Activated effector memory CD4-positive, alpha-beta T cell treated with anti-CD3 and anti-CD28 coated beads, Interleukin-2, amount 50 U/mL, for 16 hours (primary cell): ENCODE data around the gene EPHX1.
"Not testable (repeated sequence)": the region's sequence is repeated elsewhere in the genome, so short reads cannot be mapped to it uniquely, and the experiment has no call there.

Source experiments
- DNase-seq: peaks from one replicate; pipeline ENCODE4 v3.0.0-alpha.2; 2020

The EPHX1 gene

DNA sequence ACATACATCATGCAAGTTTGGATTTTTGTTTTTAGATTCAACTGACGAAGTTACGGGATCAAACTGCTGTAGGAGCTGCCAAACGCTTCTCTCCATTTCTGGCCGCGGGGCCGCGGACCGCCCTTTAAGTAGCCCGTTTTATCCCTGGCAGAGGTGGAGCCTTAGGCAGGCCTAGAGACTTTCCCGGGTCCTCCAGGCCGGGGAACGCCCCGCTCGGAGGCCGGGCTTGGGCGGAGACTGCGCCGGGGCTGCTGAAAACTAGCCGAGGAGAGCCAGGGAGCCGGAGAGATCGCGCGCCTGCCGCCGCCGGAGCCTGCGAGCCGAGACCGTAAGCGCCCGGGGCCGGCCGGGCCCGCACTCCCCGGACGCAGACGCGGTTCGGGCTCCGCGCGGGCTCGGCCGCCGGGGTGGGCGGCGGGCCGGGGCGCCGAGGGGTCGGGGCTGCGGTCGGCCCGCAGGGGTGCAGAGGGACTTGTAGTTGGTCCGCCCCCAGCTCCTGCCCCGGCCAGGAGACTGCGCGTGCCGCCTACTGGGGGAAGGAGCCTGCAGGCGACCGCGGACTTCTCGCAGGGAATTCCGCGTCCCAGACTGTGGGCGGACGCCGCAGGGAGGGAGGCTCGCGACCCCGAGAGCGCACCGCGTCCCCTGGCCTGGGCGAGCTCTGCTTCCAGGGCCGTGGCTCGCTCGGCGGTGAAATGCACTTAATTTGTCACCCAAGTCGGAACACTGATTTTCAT lies at the start of gene EPHX1:
Gene EPHX1 (plus strand): TSS at position 283 of the 737 bp plus-strand sequence. CDS start 18,606 bp downstream, outside the sequence.
- peak; percentile 87 for DNase-seq

DNA sequence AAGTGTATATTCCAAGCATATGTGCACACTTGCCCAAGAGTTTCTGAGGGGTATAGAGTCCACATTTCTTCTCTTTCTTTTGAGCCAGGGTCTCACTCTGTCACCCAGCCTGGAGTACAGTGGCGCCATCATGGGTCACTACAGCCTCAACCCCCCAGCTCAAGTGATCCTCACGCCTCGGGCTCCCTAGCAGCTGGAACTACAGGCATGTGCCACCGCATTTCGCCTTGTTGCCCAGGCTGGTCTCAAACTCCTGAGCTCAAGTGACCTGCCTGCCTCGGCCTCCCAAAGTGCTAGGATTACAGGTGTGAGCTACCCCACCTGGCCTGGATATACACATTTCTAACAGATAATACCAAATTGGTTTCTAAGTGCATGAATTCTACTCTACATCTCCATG lies 49.4 kb upstream of the EPHX1 start:
- DNase-seq, result no peak

DNA sequence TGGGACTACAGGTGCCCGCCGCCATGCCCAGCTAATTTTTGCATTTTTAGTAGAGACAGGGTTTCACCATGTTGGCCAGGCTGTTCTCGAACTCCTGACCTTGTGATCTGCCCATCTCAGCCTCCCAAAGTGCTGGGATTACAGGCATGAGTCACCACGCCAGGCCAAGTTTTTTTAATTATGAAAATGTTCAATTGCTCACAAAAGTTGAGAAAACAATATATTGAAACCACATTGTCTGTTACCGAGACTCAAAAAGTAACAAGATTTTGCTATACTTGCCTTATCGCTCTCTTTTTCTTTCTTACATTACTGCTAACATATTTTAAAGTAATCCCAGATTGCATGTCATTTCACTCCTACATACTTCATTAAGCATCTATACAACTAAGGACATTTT lies 48.5 kb upstream of the EPHX1 start:
- DNase-seq, result not testable (repeated sequence)

DNA sequence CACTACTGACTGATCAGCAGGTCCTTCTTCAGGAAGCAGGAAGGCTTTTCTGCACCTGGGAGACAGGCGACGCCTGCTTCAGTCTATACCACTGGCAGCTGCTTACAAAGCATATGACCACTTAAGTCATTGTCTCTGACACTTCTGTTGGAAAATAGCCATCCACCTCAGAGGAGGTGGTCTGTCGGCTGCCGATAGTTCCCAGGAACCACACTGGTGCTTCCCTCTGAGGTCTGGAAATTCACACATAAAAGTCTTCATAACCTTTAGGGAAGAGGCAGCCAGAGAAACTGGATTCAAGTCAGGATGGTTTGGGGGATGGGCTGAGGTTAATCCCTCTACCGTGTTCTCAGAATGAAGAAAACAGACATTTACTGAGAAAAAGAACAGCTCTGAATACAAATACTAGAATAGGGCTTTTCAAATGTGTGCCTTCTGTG lies 47.9 kb upstream of the EPHX1 start:
- DNase-seq, result no peak

DNA sequence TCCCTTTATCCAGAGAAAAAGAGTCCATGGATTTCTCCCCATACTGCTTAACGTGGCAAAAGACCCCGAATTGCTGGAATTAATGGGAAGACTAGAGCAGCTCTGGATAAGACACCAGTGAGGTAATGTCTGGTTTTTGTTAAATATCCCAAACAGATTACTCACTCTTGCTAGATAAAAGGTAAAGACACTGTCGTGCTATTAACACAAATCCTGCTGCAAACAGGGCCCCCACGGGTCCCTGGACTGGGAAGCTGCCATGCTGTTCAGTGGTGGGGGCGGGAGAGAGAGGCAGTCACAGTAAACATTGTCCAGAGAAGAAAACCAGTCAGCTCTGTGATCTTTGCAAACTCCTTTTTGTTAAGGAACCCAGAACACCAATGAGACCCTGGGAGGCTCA lies 47.5 kb upstream of the EPHX1 start:
- DNase-seq, result no peak

DNA sequence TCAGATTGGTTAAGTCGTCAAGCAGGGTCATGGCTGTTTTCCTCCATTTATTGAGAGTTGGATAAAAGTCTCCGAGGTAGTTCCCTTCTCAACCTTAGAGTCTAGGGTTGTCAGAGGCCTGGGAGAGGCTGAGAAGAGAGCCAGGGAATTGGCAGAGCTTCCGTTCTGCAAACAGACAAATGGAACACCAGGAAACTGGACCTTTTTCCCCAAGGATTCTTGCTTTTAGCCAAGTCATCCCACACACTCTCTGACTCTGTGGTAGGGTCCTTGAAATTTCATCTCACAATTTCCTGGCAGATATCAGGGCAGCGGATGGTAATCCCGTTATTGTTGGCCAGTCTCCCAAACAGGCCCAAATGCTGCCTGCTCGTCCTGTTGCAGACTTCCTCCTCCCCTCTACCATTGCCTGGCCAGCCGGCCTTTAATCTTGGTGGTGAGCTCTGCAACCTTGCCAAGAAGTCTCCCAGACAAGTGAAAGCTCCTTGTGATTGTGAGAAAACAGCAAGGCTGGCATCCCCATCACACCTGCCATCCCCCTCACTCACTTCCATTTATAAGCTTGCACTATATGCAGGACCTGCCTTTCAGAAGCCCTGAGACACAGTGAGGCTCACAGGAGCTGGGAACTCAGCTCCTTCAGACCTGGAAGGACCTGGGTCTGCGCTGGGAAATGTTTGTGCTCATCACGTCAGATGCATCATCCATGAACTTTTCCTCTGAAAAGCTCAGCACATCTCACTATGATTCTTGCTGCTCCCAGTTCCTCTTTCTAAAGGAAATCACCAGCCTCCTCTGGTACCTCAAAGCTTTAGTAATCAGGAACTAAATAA lies 46.0 kb upstream of the EPHX1 start:
- DNase-seq, result no peak

DNA sequence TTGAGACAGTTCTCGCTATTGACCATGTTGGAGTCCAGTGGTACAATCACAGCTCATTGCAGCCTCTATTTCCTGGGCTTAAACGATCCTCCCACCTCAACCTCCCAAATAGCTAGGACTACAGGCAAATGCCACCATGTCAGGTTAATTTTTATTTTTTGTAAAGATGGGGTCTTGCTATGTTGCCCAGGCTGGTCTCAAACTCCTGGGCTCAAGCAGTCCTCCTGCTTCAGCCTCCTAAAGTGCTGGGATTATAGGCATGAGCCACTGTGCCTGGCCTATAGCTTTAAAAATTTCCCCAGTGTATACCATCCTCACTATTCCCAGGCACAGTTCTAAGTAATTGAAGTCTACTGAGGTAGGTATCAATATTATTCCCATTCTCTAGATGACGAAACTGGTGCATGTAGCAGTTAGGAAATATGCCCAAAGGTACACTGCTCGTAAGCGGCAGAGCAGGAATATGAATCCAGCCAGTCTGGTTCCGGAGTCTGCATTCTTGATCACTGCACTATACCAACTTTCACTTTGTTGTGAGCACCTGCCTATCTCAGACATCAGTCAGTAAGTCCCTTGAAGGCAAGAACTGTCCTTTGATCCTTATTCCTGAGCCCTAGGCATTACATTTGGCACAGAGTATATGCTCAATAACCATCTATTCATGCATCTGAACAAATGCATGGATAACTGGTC lies 43.8 kb upstream of the EPHX1 start:
- no peak for DNase-seq

DNA sequence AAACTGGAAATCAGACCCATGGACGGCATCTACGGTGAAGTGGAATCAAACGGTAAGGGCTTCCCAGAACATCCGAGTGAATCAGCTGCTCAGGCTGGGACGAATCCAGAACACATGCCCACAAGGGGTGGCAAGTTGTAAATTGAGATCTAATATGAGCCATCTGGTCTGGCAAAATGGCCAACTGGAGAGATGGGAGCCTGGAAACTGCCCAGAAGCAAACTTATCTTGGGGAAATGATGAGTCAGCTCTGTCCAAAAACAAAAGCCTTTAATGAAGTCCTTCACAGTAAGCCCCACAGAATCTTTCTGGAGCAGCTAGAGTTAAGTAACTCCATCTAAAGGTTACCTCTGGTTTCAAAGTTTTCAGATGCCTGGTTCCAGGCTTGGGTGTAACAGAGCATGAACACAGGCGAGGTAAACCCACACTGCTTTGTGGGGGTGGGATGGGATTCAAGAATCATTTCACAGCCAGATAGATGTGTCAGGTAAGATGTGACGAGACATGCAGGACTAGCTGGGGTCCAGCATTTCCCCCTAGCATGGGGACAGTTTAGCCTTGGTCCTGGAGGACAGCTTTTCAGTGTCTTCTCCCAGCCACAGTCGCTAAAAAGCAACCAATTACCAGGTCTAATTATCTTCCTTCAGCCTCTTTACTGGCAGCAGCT lies 42.8 kb upstream of the EPHX1 start:
- no peak for DNase-seq

DNA sequence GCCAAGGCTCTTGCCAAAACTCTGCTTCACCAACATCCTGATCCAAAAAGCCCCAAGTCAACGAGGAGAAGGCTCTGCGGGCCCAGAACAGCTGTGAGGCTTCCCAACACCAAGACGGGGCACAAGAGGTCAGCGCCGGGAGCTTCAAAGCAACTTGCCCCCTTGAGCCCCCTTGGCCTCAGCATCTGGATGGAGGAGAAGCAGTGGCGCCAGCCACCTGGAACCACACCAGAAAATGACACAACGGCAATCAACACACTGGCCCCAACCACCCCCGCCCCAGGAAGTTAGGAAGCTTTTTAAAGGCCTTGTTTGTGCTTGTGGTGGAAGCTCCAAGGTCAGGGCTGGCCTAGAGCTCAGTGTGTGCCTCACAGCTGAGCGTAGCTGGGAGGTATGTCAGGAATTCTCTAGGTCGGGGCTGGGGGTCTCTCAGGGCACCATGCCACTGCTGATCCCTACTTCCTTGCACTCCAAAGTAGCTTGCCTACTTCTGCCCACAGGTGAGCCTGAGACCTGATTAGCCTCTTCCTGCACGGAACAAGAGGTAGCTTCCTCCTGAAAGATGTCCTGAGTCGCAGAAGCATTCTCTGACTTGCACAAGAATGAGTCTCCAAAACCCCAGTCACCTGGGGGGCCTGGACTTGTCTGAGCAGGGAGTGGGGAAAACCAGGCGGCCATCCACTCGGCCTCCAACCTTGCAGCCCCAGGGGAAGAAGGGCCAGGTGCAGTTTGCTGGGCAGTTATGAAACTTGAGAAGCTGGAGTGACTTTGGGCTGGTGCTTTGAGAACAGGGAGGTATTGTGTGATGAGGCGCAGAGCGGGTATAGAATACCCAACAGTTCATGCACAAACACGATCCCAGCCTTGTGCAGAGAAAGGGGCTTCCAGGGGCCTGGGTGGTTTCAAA lies 42.0 kb upstream of the EPHX1 start:
- no peak for DNase-seq

DNA sequence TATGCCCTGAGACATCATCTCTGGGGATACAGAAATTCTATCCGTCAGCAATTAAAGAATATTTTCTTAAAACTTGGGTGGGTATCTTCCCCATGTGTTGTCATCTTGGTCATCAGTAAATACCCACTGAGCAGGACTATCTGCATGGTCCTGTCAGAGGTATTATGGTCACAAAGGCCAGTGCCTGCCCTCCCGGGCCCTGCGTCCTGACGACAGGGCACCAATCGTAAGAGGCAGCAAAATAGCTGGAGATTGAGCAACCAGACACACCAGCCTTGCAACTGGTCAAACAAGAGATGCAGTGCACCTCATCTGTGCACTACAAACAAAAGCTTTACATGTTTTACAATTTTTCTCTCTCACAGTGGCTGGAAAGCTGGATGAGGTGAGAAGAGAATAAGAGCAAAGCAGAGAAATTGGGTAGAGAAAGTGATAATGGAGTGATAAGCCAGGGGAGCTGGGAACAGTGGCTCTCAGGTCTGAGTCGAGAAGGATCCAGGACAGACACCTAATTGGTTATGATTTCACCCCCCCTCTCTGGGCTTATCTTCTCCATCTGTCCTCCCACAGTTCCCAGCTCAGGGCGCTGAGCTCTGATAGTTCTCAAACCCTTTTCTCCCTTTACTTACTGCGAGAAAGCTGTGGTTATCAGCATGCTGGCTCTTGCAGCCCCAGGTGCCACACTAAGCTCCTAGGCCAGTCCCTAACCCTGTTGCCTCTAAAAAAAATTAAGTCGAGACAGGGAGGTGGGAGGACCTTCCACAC lies 41.1 kb upstream of the EPHX1 start:
- DNase-seq, result no peak

DNA sequence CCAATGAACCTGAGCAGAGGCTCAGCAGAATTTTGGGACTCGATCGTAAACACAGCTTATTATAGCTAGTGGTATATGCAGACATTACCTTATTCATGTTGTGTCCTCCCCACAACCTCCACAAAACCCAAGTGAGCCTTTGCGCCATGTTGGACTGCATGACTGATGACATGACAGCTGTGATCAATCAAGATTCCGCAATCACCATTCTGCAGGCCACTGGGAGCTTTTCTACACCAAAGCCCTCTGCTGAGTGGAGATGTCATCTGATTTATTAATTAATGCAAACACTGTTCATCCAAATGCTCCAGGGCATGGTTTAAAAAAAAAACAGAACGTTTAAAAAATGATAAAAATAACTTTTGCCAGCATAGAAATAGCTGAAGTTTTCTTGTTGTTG lies 40.2 kb upstream of the EPHX1 start:
- DNase-seq, result no peak

DNA sequence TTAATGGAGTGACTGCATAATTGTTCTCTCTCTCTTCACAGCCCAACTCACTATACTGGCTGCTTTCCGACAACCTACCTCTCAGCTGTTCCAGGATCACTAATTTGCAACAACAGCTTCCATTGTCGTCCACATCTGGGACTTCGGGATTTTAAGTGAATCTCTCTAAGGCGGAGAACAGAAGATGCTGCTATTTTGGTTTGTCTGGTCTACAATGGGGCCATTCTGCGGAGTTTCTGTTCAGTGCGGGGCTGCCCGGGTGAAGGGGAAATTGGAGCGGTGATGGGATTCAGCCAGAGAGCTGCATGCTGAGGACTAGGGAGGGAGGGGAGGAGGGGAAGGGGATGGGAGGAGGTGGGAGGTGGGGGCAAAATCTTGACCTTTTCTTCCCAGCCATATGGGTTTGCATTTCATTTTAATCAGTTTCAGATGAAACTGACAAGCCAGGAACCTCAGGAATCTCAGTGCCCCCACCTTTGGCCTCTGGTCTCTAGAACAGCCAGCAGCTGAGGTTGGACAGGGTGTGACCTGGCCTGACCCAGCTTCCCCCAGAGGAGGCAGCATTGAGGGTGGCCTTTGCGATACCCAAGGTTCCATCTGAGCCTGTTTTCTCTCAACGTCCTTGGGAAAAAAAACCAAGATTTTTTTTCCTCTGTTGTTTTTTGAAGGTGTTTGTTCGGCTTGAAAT lies 39.2 kb upstream of the EPHX1 start:
- no peak for DNase-seq

DNA sequence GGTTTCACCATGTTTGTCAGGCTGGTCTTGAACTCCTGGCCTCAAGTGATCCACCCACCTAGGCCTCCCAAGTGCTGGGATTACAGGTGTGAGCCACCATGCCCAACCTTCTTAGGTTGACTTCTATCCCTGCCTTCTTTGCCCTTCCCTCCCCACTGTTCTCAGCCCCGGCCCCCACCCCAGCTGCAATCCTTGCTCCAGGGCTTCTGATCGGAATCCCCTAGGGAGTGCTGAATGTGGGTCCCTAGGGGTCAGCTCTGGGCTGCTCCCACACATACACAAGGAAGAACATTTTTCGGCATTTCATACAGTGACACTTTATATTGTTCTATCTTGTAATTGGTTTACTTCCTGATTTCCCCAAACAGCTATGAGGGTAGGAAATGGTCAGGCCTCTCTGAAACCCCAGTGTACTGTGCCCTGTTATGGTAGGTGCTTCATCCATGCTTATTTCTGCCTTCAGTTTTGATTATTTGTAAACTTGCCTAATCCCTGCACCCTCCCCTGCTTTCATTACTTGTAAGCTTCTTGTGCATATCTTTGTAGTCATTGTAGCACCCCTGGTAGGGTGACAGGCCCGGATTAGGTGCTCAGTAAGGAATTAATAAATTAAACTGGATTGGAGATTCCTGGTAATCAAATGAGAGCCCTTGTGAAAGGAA lies 38.1 kb upstream of the EPHX1 start:
- DNase-seq, result no peak

DNA sequence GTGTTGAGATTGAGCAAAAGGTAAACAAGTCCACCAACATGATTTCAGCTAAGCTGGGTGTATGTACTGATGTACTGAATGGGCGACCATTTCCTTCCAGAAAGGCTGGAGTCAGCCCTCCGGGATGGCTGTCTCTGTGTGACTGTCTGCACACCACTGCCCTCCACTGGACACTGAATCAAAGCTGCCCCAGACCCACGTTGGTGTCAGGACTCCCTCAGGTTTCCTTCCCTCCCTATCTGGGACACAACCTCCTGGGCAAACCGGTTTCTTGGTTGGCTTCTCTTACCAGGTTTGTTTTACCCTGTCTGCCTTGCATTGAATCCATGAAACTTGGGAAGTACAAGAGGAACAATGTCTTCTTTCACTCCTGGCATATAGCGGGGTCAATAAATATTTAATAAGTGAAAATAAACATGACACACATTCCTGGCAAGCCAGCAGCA lies 37.6 kb upstream of the EPHX1 start:
- no peak for DNase-seq

DNA sequence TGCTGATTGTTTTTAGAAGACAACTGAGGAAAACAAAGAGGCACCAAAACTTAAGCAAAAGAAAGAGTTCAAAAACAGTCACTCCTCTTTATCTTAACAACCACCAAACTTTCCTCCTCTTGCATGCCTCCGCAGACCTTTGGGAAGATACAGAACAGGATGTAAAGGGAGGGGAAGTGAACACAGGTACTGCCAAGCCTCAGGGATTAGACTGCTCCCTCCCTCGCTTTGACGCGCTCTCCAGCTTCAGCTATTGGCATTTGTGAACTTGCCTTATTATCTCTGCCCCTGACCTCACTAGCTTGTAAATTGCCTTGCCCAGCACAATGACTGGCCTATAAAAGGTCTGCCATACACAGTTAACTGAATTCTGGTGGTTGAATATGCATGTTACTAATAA lies 37.1 kb upstream of the EPHX1 start:
- DNase-seq, result no peak

DNA sequence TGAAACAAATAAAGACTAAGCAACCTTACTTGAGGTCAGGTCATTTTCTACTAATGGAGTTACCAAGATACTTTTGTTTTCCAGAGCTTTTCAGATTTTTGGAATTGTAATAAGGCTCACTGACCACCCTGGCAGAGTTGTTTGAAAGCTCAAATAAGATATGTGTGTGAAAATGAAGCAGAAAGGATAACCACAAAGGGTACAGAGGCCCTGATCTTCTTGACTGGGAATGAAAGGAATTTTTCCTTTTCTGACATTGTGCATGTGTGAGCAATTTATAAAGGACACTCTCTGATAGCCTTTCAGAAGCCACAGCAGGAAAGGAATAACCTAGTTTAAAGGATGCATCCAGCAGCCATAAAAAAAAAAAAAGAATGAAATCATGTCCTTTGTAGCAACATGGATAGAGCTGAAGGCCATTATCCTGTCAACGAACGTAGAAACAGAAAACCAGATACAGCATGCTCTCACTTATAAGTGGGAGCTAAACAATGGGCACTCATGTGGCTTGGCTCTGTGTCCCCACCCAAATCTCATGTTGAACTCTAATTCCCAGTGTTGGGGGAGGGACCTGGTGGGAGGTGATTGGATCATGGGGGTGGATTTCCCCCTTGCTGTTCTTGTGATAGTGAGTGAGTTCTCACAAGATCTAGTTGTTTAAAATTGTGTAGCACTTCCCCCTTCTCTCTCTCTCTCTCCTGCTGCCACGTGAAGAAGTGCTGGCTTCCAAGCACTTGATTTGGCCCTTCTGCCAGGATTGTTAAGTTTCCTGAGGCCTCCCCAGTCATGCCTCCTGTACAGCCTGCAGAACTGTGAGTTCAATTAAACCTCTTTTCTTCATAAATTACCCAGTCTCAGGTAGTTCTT lies 35.4 kb upstream of the EPHX1 start:
- DNase-seq, result no peak

DNA sequence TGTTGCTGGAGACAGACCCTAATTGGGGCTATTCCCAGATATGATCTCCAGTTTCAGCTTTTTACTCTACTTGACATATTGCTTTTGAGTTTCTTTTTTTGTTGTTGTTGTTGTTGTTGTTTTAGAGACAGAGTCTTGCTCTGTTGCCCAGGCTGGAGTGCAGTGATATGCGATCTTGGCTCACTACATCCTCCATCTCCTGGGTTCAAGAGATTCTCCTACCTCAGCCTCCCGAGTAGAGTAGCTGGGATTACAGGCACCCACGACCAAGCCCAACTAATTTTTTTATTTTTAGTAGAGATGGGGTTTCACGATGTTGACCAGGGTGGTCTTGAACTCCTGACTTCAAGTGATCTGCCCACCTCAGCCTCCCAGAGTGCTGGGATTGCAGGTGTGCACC lies 33.6 kb upstream of the EPHX1 start:
- DNase-seq, result no peak

DNA sequence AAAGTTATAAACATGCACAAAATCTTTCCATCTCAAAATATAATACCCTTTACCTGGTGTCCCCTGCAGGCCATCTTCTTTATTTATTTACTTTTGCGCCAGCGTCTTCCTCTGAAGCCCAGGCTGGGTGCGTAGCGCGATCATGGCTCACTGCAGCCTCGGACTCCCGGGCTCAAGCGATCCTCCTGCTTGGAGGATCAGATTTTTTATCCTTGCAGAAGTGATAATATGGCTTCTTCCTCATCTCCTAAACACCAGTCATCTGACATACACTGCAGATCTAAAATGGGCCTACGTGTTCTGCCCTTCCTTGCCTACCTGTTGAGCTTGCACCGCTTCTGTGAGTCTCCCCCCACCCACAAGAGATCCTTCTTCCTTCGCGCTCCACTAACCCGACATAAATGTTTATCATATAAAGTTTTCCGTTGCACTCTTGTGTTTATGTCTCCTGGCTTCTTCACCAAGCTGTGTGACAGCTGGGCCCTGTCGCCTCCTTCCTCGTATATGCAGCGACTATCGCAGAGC lies 32.8 kb upstream of the EPHX1 start:
- peak; percentile 70 for DNase-seq
